GM18867 (cell line): ENCODE data around the gene MYO9A.

ENCODE experiments used
- ATAC-seq: cut with Tn5 transposase; IDR thresholded peaks from one replicate; pipeline ENCODE4 v1.9.1; 2021; ENCODE audit warnings: mild to moderate bottlenecking, moderate library complexity; ENCODE audit not compliant: unreplicated experiment

MYO9A gene

DNA sequence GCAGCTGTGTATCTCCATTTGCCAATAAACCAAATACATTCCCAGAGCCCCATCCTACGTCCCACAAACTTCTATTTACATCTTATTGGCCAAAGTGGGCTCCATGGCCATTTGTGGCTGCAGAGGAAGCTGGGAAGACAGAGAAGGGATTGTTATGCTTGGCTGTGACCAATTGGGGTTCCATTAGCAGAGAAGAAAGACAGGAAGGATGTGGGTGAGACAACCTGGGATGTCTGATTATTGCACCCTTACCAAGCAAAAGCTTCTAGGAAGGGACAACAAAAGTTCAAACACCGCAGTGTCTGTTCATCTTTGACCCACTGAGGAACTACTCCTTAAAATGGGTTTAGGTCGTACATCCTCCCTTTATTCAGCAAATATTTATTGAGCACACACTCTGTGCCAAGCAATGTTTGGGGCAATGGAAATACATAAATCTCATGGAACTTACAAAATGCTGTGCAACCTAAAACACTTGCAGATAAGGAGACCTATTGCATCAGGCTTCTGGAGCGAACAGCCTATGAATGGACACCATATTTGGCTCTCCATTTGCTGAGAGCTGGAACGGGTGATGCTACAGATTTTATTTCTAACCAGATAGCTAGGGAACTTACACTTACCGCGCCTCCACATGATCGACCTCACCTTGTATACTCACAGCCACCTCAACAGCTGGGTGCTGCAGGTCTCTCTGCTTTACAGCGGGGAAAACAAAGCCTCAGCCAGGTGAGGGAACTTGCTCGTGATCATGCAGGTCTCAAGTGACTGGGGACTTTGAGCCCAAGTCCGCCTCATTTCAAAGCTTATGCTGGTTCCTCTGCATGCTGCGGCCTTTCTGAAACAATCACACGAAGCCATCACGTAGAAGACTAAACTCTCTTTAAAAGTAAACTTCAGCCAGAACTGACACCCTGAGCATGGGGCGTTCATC, 329.0 kb downstream of the MYO9A start:
- no peak for ATAC-seq

DNA sequence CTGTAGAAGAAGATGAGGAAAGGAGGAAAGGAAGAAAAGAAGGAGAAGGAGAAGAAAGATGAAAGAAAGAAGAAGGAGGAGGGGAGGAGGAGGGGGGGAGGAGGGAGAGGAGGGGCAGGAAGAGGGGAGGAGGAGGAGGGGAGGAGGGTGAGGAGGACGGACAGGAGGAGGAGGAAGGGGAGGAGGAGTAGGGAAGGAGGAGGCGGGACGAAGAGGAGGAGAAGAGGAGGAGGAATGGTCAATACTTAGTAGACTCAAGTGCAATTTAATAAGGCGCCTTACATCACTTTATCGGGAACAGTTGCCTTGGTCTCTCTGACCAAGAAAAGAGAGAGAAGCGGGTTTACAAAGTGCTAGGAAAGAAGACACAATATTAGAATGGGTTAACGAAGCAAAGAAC, 331.3 kb downstream of the MYO9A start:
- ATAC-seq, result no peak

GRCh38 chr15:71785996-71786395, 332.0 kb downstream of the MYO9A start:
- ATAC-seq, result no peak

DNA sequence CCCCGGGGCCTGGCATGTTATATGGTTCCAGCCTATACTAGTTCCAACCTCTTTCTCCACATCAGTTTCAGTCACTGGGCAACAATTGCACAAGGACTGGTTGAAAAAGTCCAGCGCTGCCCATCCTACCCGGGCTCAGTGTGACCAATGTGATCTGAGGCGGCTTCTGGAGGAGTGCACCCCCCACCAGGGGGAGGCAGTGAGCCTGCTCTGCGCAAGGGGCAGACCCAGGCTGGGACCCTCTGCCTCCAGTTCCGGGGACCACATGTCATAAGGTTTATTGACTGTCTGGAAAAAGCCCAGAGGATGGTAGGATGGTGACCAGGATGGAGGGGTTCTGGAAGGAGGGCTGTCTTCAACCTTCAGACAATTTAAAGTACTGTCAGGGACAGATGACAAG, 333.2 kb downstream of the MYO9A start:
- ATAC-seq, result no peak

DNA sequence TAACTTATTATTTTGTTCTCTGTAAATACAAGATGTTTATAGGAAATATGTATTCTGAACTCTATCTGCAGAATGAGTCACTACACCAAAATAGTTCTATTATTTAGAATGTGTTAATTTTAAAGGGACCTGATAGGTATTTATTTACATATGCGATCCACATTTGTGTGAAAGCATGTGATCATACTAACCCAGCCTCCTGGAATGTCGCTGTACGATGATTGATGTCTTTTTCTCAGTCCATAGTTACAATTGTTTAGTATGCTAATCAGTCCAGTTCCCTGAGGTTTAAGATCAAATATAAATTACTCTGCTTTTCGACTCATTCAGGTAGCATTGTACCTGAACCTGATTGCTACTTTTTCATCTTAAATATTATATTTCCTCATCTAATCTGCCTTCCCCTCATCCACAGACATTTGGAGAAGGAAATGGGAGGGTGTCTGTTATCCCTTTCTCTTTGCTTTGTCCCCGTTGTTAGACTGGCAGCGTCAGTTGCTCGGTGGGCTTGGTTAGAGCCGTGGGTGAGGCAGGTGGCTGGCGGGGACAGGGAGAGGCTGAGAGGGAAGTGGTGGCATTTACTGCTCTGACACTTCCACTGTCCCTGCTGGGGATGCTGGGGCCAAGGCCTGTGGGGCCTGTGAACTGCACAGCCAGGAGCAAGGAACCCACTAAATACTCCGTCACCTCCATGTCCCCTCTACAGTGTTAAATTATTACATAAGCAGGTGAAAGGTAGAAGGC, 335.4 kb downstream of the MYO9A start:
- ATAC-seq, result no peak

DNA sequence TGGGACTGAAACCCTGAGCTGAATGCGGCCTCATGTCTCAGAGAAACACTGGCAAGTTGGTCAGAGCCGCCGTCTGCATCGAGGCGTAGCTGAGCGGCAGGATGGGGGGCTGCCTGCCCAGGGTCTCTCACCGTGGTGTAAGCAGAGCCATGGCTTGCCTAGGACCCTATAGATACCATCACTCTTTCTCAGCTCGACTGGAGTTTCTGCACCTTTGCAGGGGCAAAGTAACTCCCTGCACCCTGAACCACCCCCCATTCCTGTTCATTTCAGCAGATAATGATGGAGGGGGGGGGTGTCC, 336.0 kb downstream of the MYO9A start:
- ATAC-seq, result no peak

DNA sequence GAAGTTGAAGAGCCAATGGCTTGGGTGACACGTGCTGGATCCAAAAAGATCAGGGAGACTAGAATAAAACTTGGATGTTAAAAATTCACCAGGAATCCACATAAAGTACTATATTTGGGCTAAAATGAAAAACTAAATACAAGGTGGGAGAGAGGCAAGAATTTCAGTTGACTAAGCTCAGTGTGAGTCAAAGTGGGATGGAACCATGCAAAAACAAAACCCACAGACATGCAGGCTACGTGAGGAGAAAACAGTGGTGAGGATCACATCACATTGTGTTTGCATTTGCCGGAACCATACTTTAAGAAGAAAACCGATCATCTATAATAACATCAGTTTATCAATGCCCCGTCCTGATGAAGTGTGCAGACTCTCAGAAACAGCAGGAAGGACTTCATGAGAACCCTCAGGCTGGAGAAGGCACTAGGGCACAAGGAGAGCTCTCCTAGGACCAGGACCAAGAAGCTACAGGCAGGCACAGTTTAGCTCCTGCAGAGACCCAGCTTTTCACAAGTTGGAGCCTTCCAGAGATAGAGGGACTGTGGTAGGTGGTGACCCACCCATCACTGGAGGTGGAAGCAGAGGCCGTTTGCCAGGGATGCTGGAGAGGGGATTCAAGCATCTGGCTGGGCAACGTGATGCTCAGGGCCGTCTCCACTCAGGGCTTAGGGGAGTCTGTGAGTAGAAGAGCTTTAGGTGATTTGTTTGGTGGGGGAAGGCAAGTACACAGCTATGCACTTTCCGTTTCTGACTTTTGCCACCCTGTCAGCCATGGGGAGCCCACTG, 336.6 kb downstream of the MYO9A start:
- peak; percentile 73 for ATAC-seq

GRCh38 chr15:71780115-71780976, 337.6 kb downstream of the MYO9A start:
- no peak for ATAC-seq

GRCh38 chr15:71779073-71779797, 338.7 kb downstream of the MYO9A start:
- ATAC-seq, result no peak

- no peak for ATAC-seq
Observed at GRCh38 chr15:71777216-71777943, 340.6 kb downstream of the MYO9A start.

- ATAC-seq, result no peak
Observed at GRCh38 chr15:71776304-71776703, 341.6 kb downstream of the MYO9A start.

GRCh38 chr15:71775856-71776255, 342.1 kb downstream of the MYO9A start:
- ATAC-seq, result no peak

DNA sequence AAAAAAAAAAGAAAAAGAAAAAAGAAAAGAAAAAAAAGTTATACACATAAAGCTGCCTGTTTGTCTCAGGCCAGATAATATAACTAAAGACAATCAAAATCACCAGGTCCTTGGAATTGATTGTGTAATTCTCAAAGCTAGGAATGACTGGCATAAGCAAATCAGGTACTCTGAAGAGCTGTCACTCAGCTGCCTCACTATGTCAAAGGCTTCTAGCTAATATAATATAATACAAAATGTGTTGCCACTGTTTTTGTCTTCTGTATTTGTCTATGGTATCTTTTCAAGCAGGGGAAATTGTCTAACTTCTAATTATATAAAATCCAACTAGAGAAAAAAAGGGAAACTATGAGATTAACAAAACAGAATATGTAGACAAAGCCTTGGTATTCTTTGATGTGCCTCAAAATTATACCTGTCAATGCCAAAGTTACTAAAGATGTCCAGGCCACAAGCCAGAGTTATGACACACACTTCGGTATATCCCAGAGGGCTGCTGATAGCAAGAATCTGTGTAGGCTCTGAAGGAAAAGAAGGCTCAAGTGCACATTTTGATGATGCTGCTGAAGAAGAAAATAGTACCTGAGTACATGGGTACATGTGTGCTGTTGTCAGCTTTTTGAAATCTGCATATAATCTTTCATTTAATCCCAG, 344.6 kb downstream of the MYO9A start:
- no peak for ATAC-seq
